CD14-positive monocyte (primary cell): ENCODE measurements around the gene ANKS6. TPM values are rescaled to one million over a fixed set of nuclear protein-coding genes. Genes with fewer than 3 reads are reported as not detected.

Experiments used
- DNase-seq, 3 donors: peaks; one replicate each; pipeline ENCODE4 v3.0.0-alpha.2; 2011 to 2022
- H2AFZ ChIP-seq: 2 replicates; pipeline ENCODE4 v1.6.0; 2012; ENCODE audit warnings: mild to moderate bottlenecking, low read depth, low read length, inconsistent platforms; ENCODE audit not compliant: insufficient read depth, poor library complexity, severe bottlenecking
- H3K27ac ChIP-seq, 2 donors: 1 replicate in 1 of 2; 2 replicates in 1 of 2; pipeline ENCODE4 v1.5.1; 2012 to 2013; ENCODE audit warnings: low read length in 2 of 2, control low read depth in 1 of 2, inconsistent platforms in 1 of 2, low read depth in 1 of 2, mild to moderate bottlenecking in 1 of 2
- H3K27me3 ChIP-seq, 2 donors: one replicate each; pipeline versions ENCODE4 v1.6.0 to v1.6.1; 2011 to 2013; ENCODE audit warnings: low read length in 2 of 2; ENCODE audit not compliant: control insufficient read depth in 2 of 2, insufficient read depth in 2 of 2
- H3K36me3 ChIP-seq, 2 donors: replicated peaks in 1 of 2; 1 replicate in 1 of 2; 2 replicates in 1 of 2; pipeline versions ENCODE4 v1.5.1 to v1.6.1; 2012 to 2013; ENCODE audit warnings: low read length in 2 of 2, control low read depth in 1 of 2, inconsistent platforms in 1 of 2, mild to moderate bottlenecking in 1 of 2; ENCODE audit not compliant: insufficient read depth in 2 of 2, control insufficient read depth in 1 of 2
- H3K4me1 ChIP-seq, 2 donors: 1 replicate in 1 of 2; 2 replicates in 1 of 2; pipeline versions ENCODE4 v1.5.1 to v1.6.1; 2012 to 2013; ENCODE audit warnings: low read length in 2 of 2, control low read depth in 1 of 2, inconsistent platforms in 1 of 2, mild to moderate bottlenecking in 1 of 2, moderate library complexity in 1 of 2; ENCODE audit not compliant: insufficient read depth in 2 of 2, control insufficient read depth in 1 of 2
- H3K4me2 ChIP-seq: replicated peaks from 2 replicates; pipeline ENCODE3; 2012; ENCODE audit warnings: low read length, moderate library complexity, mild to moderate bottlenecking; ENCODE audit not compliant: poor library complexity, severe bottlenecking; ENCODE audit errors: extremely low read depth
- H3K4me3 ChIP-seq, 3 experiments: fragments of 200-600 bp in 1 of 3; sonication (generic) in 1 of 3; replicated peaks in 1 of 3; 1 replicate in 2 of 3; 2 replicates in 1 of 3; pipeline ENCODE4 v1.5.1; 2011 to 2013; ENCODE audit warnings: low read length in 3 of 3, mild to moderate bottlenecking in 3 of 3, control low read depth in 2 of 3, low read depth in 2 of 3, inconsistent platforms in 1 of 3, moderate library complexity in 1 of 3
- H3K79me2 ChIP-seq: 2 replicates; pipeline ENCODE4 v1.6.0; 2012; ENCODE audit warnings: mild to moderate bottlenecking, control low read depth, inconsistent platforms, low read length, moderate library complexity; ENCODE audit not compliant: insufficient read depth
- H3K9ac ChIP-seq: 2 replicates; pipeline ENCODE4 v1.6.0; 2017; ENCODE audit warnings: low read length, mild to moderate bottlenecking; ENCODE audit not compliant: insufficient read depth, poor library complexity, severe bottlenecking
- H3K9me3 ChIP-seq, 2 donors: replicated peaks in 1 of 2; 1 replicate in 1 of 2; 2 replicates in 1 of 2; pipeline versions ENCODE4 v1.5.1 to v1.6.1; 2012 to 2013; ENCODE audit warnings: low read length in 2 of 2, control low read depth in 1 of 2; ENCODE audit not compliant: control insufficient read depth in 1 of 2, insufficient read depth in 1 of 2
- H4K20me1 ChIP-seq: 2 replicates; pipeline ENCODE4 v1.6.0; 2012; ENCODE audit warnings: mild to moderate bottlenecking, low read length, control low read depth, moderate library complexity; ENCODE audit not compliant: insufficient read depth
- H3K27ac Mint-ChIP-seq, 7 donors: one replicate each; pipeline ENCODE4 v1.8.0; 2020; ENCODE audit warnings: mild to moderate bottlenecking in 7 of 7, mixed read lengths in 7 of 7, moderate library complexity in 6 of 7, inconsistent platforms in 2 of 7
- H3K27me3 Mint-ChIP-seq, 3 donors: one replicate each; pipeline ENCODE4 v1.8.0; 2021 to 2022; ENCODE audit warnings: low read depth in 3 of 3, mild to moderate bottlenecking in 3 of 3, mixed read lengths in 3 of 3, moderate library complexity in 3 of 3, inconsistent platforms in 1 of 3
- H3K36me3 Mint-ChIP-seq, 2 donors: one replicate each; pipeline ENCODE4 v1.8.0; 2020; ENCODE audit warnings: mixed read lengths in 2 of 2, inconsistent platforms in 1 of 2, mild to moderate bottlenecking in 1 of 2
- H3K4me1 Mint-ChIP-seq: one replicate; pipeline ENCODE4 v1.8.0; 2020; ENCODE audit warnings: mild to moderate bottlenecking, mixed read lengths
- H3K4me3 Mint-ChIP-seq, 2 donors: one replicate each; pipeline ENCODE4 v1.8.0; 2020; ENCODE audit warnings: mild to moderate bottlenecking in 2 of 2, mixed read lengths in 2 of 2, moderate library complexity in 1 of 2
- H3K9me3 Mint-ChIP-seq, 7 donors: one replicate each; pipeline ENCODE4 v1.8.0; 2020 to 2022; ENCODE audit warnings: mixed read lengths in 7 of 7, mild to moderate bottlenecking in 6 of 7, moderate library complexity in 6 of 7, inconsistent platforms in 2 of 7
- CTCF ChIP-seq: fragments of 200-600 bp; IDR thresholded peaks from one replicate; pipeline ENCODE4 v1.8.0; 2022; ENCODE audit warnings: antibody characterized with exemption, mild to moderate bottlenecking
- WGBS: methylation state at CpG from one replicate; pipeline ENCODE4 v1.1.5; 2013; ENCODE audit warnings: missing lambda C conversion rate; ENCODE audit not compliant: insufficient coverage; 5-methylcytosine and 5-hydroxymethylcytosine counted together
- intact Hi-C, 2 donors: fragments of 100-400 bp; cut with micrococcal nuclease; formaldehyde crosslinking; loops; one replicate each; pipeline versions ENCODE4 v1.15.0 to v1.15.1; 2023
- polyA plus RNA-seq, 3 donors: library from polyadenylated mRNA; depleted of rRNA in 1 of 3; unstranded in 2 of 3; stranded (reverse) in 1 of 3; fragments of 300-500 nt in 2 of 3; fragments of >200 nt in 1 of 3; fragmentation: Illumina TruSeq in 2 of 3; gene quantifications; 1 replicate in 2 of 3; 2 replicates in 1 of 3; pipeline ENCODE4 v1.2.3, GENCODE V29; 2012 to 2021

The ANKS6 gene
- polyA plus RNA-seq, 3 donors = 0.20 to 1.5 (median 0.56) TPM

- Histone ChIP-seq H3K27me3 (no peaks in the 10 kb centered on the region), H4K20me1 (no peaks in the 10 kb centered on the region), H3K4me2 (no peak overlapping the region), H3K79me2 (no peaks in the 10 kb centered on the region), H3K36me3 (no peaks in the 10 kb centered on the region), H3K4me1 (peaks cover 16% of the 10 kb centered on the region in 2 donors), H3K9ac (no peak overlapping the region), H3K27ac (no peak overlapping the region), H2AFZ (no peak overlapping the region), H3K4me3 (no peak overlapping the region), H3K9me3 (no peaks in the 10 kb centered on the region)
- Mint-ChIP-seq H3K27ac (peak overlapping the region in 3 of 7 donors; percentile 20 to 51 (median 41)), H3K4me1 (peaks cover 18% of the 10 kb centered on the region), H3K27me3 (peaks cover 0 to 3% (median 1%) of the 10 kb centered on the region in 3 donors), H3K36me3 (peaks cover 0 to 1% of the 10 kb centered on the region in 2 donors), H3K4me3 (no peak overlapping the region), H3K9me3 (no peaks in the 10 kb centered on the region)
- intact Hi-C loops = no loop called here
- no peak for DNase-seq
- TF ChIP-seq CTCF = no peak
- 80% methylated on average over 3 of the region's 7 CpGs for WGBS
Measured at GRCh38 chr9:98745470-98745869, 50.9 kb downstream of the ANKS6 start.

GRCh38 chr9:98743818-98744611 is 52.3 kb downstream of the ANKS6 start:
- peaks cover 4% of the 10 kb centered on the region for H3K4me1 Mint-ChIP-seq

More at GRCh38 chr9:98743818-98744611, 52.3 kb downstream of the ANKS6 start:
- H3K36me3 ChIP-seq = no peaks in the 10 kb centered on the region
- 100% methylated on average over 6 of the region's 14 CpGs for WGBS
- no peaks in the 10 kb centered on the region for H3K27me3 ChIP-seq
- peaks cover 0 to 1% of the 10 kb centered on the region in 2 donors for H3K36me3 Mint-ChIP-seq
- intact Hi-C loops = no loop called here
- H3K79me2 ChIP-seq = no peaks in the 10 kb centered on the region
- H3K27ac ChIP-seq = no peak overlapping the region
- peaks cover 0 to 3% (median 2%) of the 10 kb centered on the region in 7 donors for H3K9me3 Mint-ChIP-seq
- H4K20me1 ChIP-seq = no peaks in the 10 kb centered on the region
- H3K27ac Mint-ChIP-seq = peak overlapping the region in 1 of 7 donors; percentile 35
- TF ChIP-seq CTCF = no peak
- no peaks in the 10 kb centered on the region for H3K9me3 ChIP-seq
- no peak overlapping the region for H3K4me3 Mint-ChIP-seq
- DNase-seq = no peak
- H3K4me1 ChIP-seq = peaks cover 1 to 2% of the 10 kb centered on the region in 2 donors
- H3K4me2 ChIP-seq = no peak overlapping the region
- no peak overlapping the region for H3K9ac ChIP-seq
- H3K27me3 Mint-ChIP-seq = peaks cover 0 to 3% (median 1%) of the 10 kb centered on the region in 3 donors
- H3K4me3 ChIP-seq = no peak overlapping the region
- H2AFZ ChIP-seq = no peak overlapping the region
